Subcutaneous adipose tissue (tissue), 4 donors: ENCODE data around the gene TPST2. TPM values are rescaled to one million over a fixed set of nuclear protein-coding genes. Genes with fewer than 3 reads are reported as not detected.

Experiments used
- CTCF ChIP-seq: fragments of 450-650 bp; IDR thresholded peaks from one replicate; pipeline ENCODE4 v1.5.1; 2016; ENCODE audit warnings: low read depth, mild to moderate bottlenecking, control low read depth, antibody characterized with exemption, moderate library complexity
- total RNA-seq, 4 donors: library from RNA; depleted of rRNA; stranded (reverse); fragments of >200 nt; gene quantifications; one replicate each; pipeline ENCODE4 v1.1.0, GENCODE V29; 2016

The TPST2 gene
- total RNA-seq, 4 donors from 2014 or later: 39.1 to 74.6 (median 48.3) TPM

DNA sequence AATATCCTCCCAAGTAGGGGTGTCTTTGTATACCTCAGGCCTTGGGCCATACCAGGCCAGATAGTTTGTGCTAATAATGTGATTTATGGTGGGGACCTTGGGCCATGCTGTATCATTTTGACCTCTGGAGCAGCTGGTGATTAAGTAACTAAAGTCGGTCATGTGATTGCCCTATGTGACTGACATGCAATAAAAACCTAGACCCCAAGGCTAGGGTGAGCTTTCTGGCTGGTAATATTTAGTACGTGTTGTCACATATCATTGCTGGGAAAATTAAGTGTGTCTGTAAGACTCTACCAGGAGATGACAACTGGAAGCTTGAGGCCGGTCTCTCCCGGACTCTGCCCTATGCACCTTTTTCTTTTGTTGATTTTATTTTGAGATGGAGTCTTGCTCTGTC lies 65.1 kb downstream of the TPST2 start:
- no peak for TF ChIP-seq CTCF

DNA sequence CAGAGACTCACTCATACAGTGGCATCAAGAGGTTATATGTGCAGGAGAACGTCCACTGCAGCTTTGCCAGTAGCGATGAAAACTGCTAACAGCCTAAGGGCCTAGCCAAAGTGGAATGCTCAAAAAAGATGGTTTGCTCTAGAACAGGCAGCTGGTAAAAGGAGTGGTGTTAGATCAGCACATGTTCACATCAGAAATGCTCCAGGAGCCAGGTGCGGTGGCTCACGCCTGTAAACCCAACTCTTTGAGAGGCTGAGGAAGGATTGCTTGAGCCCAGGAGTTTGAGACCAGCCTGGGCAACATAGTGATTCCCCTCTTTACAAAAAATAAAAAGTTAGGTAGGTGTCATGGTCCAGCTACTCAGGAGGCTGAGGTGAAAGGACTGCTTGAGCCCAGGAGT lies 67.3 kb downstream of the TPST2 start:
- no peak for TF ChIP-seq CTCF

- TF ChIP-seq CTCF: no peak
Measured at GRCh38 chr22:26522012-26522411, 67.9 kb downstream of the TPST2 start.

DNA sequence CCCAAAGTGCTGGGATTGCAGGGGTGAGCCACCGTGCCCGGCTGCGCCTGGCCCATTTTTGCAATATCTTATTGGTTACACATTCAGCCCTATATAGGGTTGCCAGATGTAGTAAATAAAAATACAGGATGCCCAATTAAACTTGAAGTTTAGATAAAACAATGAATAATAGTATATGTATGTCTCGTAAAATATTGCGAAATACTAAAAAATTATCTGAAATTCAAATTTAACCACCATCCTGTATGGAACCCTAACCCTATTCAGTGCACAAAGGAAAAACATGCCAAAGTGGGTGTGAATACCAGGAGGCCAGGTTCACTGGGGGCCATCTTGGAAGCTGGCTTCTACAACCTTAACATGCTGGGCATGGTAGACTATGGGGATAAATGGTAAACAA lies 72.5 kb downstream of the TPST2 start:
- TF ChIP-seq CTCF: no peak

GRCh38 chr22:26516503-26516902 lies 73.4 kb downstream of the TPST2 start:
- no peak for TF ChIP-seq CTCF

DNA sequence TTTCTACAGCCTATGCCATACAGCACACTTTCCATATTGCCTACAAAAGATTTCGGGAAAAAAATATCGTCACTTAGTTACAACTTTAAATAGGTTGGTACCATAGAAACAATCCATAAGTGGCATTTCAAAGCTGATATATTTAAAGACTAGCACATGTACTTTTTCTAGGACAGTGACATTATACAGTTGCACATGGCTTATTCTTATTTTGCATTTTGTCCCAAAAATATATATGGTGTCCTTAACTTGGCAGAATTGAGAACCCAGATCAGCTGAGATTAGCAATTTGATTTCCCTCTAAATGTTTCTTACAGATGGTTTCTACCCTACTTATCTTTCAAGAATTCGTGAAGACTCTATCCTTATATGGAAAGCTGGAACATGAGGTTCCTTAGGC lies 74.0 kb downstream of the TPST2 start:
- TF ChIP-seq CTCF: no peak

DNA sequence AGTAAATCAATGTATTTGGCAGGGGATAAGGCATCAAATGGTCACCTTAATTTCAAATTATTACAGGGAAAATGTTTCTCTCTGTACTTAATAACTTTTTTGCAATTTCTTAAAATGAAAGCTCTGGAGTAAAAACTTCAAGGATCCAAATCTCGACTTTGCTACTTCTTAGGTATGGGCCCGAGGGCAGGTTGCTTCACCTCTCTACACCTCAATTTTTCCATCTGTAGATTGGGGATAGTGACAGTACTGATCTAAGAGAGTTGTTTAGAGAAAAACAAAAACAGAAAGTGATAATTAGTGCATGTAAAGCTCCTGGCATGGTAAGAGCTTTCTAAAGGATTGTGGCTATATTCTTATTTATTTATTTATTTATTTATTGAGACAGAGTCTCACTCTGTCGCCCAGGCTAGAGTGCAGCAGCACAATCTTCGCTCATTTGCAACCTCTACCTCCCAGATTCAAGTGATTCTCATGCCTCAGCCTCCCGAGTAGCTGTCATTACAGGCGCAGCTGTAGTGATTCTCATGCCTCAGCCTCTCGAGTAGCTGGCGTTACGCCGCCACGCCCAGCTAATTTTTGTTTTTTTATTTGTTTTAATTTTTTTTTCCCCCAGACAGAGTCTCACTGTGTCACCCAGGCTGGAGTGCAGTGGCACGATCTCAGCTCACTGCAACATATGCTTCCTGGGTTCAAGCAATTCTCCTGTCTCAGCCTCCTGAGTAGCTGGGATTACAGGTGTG lies 75.3 kb downstream of the TPST2 start:
- TF ChIP-seq CTCF: no peak
